ENCODE results near the gene CNOT3.
"Not testable (repeated sequence)": the region's sequence is repeated elsewhere in the genome, so short reads cannot be mapped to it uniquely, and the experiment has no call there.

CNOT3 gene

GRCh38 chr19:54137699-54138488 is at the start of gene CNOT3:
TSS of gene CNOT3 (plus strand) at chr19:54137762. CDS start at chr19:54142979, 5,217 bp downstream.
- TF ChIP-seq EZH2phosphoT487 (conservative IDR thresholded peaks at IDR 0.05; ENCODE audit: low read length), result no peak
- TF ChIP-seq CTCF (IDR thresholded peaks at IDR 0.05; ENCODE audit: insufficient read depth, low read length, poor library complexity, severe bottlenecking), result no peak
- Histone ChIP-seq H3K27ac (ENCODE audit: low read depth, low read length) (peak within 1 kb of the TSS; percentile 67), H3K9me2 (replicated peaks; ENCODE audit: insufficient read depth, low read length) (no peaks in the 10 kb centered on the region), H3K36me3 (ENCODE audit: low read length) (no peaks in the 10 kb centered on the region), H3K9me3 (ENCODE audit: insufficient read depth, low read length) (no peaks in the 10 kb centered on the region), H2AFZ (ENCODE audit: low read depth, low read length, severe bottlenecking) (peak within 1 kb of the TSS; percentile 69), H3K27me3 (ENCODE audit: low read length) (no peaks in the 10 kb centered on the region), H3K9ac (ENCODE audit: low read length) (peak within 1 kb of the TSS; percentile 88), H3K4me3 (ENCODE audit: insufficient read depth, low read length, poor library complexity, severe bottlenecking) (peak within 1 kb of the TSS; percentile 75), H3K4me2 (ENCODE audit: low read depth, low read length, poor library complexity, severe bottlenecking) (peak within 1 kb of the TSS; percentile 82), H3F3A (ENCODE audit: insufficient read depth) (no peaks in the 10 kb centered on the region), H3K79me2 (ENCODE audit: insufficient read depth, low read length) (peaks cover 50% of the 10 kb centered on the region), H4K20me1 (ENCODE audit: low read depth, low read length) (no peaks in the 10 kb centered on the region; the same call in 1 of the 2 replicates)

- H3K9ac ChIP-seq (ENCODE audit: low read length), result no peak overlapping the region
- H3K36me3 ChIP-seq (ENCODE audit: low read length), result no peaks in the 10 kb centered on the region
- H3F3A ChIP-seq (ENCODE audit: insufficient read depth), result no peaks in the 10 kb centered on the region
- TF ChIP-seq CTCF (IDR thresholded peaks at IDR 0.05; ENCODE audit: insufficient read depth, low read length, poor library complexity, severe bottlenecking) (no peak), EZH2phosphoT487 (conservative IDR thresholded peaks at IDR 0.05; ENCODE audit: low read length) (no peak)
- no peaks in the 10 kb centered on the region for H3K79me2 ChIP-seq (ENCODE audit: insufficient read depth, low read length)
- no peaks in the 10 kb centered on the region for H3K9me3 ChIP-seq (ENCODE audit: insufficient read depth, low read length)
- no peak overlapping the region for H3K27ac ChIP-seq (ENCODE audit: low read depth, low read length)
- H3K4me2 ChIP-seq (ENCODE audit: low read depth, low read length, poor library complexity, severe bottlenecking), result no peak overlapping the region
- no peaks in the 10 kb centered on the region for H3K27me3 ChIP-seq (ENCODE audit: low read length)
- no peak overlapping the region for H2AFZ ChIP-seq (ENCODE audit: low read depth, low read length, severe bottlenecking)
- H3K4me3 ChIP-seq (ENCODE audit: insufficient read depth, low read length, poor library complexity, severe bottlenecking), result no peak overlapping the region
- no peaks in the 10 kb centered on the region for H3K9me2 ChIP-seq (replicated peaks; ENCODE audit: insufficient read depth, low read length)
- H4K20me1 ChIP-seq (ENCODE audit: low read depth, low read length), result no peaks in the 10 kb centered on the region
Measured at GRCh38 chr19:54094426-54095000, 43.0 kb upstream of the CNOT3 start.

GRCh38 chr19:54095136-54095858 is 42.3 kb upstream of the CNOT3 start:
- Histone ChIP-seq H3K27ac (ENCODE audit: low read depth, low read length) (no peak overlapping the region), H3K27me3 (ENCODE audit: low read length) (no peaks in the 10 kb centered on the region), H2AFZ (ENCODE audit: low read depth, low read length, severe bottlenecking) (no peak overlapping the region), H3K4me3 (ENCODE audit: insufficient read depth, low read length, poor library complexity, severe bottlenecking) (no peak overlapping the region), H3K36me3 (ENCODE audit: low read length) (no peaks in the 10 kb centered on the region), H3K4me2 (ENCODE audit: low read depth, low read length, poor library complexity, severe bottlenecking) (no peak overlapping the region), H4K20me1 (ENCODE audit: low read depth, low read length) (no peaks in the 10 kb centered on the region), H3K9ac (ENCODE audit: low read length) (no peak overlapping the region), H3F3A (ENCODE audit: insufficient read depth) (no peaks in the 10 kb centered on the region), H3K79me2 (ENCODE audit: insufficient read depth, low read length) (no peaks in the 10 kb centered on the region), H3K9me2 (replicated peaks; ENCODE audit: insufficient read depth, low read length) (no peaks in the 10 kb centered on the region), H3K9me3 (ENCODE audit: insufficient read depth, low read length) (no peaks in the 10 kb centered on the region)
- TF ChIP-seq EZH2phosphoT487 (conservative IDR thresholded peaks at IDR 0.05; ENCODE audit: low read length) (no peak), CTCF (IDR thresholded peaks at IDR 0.05; ENCODE audit: insufficient read depth, low read length, poor library complexity, severe bottlenecking) (no peak)

- not testable (repeated sequence) for H2AFZ ChIP-seq (ENCODE audit: low read depth, low read length, severe bottlenecking); H3K79me2 ChIP-seq (ENCODE audit: insufficient read depth, low read length); H3K4me3 ChIP-seq (ENCODE audit: insufficient read depth, low read length, poor library complexity, severe bottlenecking); H4K20me1 ChIP-seq (ENCODE audit: low read depth, low read length); H3K9ac ChIP-seq (ENCODE audit: low read length); H3K27ac ChIP-seq (ENCODE audit: low read depth, low read length); H3K9me2 ChIP-seq (replicated peaks; ENCODE audit: insufficient read depth, low read length); H3K36me3 ChIP-seq (ENCODE audit: low read length); H3K9me3 ChIP-seq (ENCODE audit: insufficient read depth, low read length); H3K4me2 ChIP-seq (ENCODE audit: low read depth, low read length, poor library complexity, severe bottlenecking); H3K27me3 ChIP-seq (ENCODE audit: low read length); H3F3A ChIP-seq (ENCODE audit: insufficient read depth)
Measured at GRCh38 chr19:54095859-54096616, 41.5 kb upstream of the CNOT3 start.

All from SU-DHL-6 (cell line).